GM19023 (cell line): ENCODE measurements around the gene RGS14.

Source experiments
- ATAC-seq: cut with Tn5 transposase; IDR thresholded peaks from one replicate; pipeline ENCODE4 v1.9.1; 2021; ENCODE audit warnings: mild to moderate bottlenecking, moderate library complexity; ENCODE audit not compliant: unreplicated experiment

Gene RGS14, protein sequence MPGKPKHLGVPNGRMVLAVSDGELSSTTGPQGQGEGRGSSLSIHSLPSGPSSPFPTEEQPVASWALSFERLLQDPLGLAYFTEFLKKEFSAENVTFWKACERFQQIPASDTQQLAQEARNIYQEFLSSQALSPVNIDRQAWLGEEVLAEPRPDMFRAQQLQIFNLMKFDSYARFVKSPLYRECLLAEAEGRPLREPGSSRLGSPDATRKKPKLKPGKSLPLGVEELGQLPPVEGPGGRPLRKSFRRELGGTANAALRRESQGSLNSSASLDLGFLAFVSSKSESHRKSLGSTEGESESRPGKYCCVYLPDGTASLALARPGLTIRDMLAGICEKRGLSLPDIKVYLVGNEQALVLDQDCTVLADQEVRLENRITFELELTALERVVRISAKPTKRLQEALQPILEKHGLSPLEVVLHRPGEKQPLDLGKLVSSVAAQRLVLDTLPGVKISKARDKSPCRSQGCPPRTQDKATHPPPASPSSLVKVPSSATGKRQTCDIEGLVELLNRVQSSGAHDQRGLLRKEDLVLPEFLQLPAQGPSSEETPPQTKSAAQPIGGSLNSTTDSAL

DNA sequence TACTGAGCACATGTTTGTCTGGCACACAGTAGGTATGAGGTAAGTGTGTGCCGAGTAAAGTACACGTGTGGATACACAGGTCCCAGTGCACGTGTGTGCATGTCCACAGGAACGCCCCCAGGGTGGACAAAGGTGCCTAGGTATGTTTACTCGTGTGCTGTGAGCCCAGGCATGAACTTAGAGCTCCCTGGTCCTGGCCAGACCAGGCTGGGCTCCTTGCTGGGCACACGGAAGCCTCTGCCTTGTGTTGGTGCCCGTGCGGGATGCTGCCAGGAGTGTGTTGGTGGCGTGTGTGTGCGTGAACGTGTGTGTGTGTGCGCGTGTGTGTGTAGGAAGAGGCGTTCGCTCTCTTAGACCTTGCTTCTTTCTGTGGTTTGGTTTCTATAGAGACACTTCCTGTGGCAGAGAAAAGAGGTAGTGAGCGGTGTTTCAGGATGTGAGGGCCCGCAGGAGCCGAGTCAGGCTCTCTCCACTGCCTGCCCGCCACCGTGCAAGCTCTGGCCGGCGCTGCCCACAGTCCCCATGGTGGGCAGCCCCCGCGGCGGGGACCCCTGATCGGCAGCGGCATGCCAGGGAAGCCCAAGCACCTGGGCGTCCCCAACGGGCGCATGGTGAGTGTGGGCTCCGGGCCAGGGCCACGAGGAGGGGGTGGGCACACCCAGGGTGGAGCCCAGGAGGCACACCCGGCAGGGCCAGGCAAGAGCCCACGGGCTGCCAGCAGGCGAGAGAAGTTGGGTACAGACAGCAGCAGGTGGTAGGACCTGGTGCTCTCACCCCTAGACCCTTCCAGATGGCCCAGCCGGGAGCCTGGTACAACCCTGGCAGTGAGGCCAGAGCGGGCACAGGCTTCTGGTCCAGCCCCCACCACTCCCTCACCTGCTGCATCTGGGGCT, at the start of gene RGS14:
Gene RGS14 (plus strand): TSS at position 466 of the 893 bp plus-strand sequence. CDS start 101 bp downstream, at position 567.
- ATAC-seq = peak; percentile 89

DNA sequence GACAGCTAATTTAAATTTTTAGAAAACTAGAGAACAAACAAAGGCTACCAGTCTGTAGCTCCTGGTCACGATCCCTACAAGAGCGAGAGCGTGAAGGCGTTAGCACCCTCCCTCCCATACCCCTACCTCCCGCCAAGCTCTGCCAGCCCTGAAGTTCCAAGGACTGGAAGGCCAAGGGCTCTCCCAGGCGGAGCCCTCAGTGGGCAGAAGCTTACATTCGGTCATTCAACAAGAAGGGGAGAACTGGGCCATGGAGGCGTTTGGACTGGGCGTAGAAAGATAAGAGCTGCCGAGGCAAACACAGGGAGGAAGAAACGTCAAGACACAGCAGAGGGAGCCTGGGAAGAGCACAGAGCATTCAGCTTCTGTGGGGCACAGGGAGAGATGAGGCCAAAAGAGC, 49.0 kb upstream of the RGS14 start:
- ATAC-seq = no peak

DNA sequence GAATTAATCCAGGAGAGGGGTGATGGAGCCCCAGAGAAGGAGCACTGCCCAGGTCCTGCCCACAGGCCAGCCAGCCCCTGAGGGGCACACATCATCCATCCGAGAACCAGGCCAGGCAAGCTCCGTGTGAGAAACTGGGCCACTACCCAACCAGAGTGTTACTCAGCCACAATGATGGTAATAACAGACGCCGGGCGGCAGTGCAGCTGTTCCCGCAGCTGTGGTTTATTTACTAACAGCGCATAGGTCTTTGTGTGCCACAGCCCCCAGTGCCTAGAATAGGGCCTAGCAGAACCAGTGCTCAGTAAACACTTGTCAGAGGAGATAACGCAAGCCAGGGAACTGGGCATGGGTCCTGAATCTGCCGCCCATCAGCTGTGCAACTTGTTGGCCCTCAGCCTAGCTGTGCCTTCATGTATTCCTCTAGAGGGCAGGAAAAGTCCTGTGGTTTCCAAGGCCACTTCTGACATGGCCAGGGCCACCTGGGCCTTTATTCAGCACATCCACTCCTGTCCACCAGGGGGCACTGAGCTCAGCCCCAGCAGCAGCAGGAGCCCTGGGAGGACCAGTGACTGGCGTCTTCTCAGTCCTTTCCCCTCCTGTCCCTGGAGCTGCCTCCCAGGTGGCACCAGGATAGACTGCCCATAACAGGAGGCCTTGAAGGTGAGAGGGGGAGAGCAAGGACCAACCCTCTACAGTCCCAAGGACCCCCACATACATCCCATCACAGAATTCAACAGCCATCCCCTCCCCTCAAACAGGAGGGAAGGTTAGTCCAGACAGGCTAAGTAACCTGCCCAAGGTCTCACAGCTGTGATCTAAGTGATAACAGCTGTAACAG, 48.2 kb upstream of the RGS14 start:
- ATAC-seq = no peak

DNA sequence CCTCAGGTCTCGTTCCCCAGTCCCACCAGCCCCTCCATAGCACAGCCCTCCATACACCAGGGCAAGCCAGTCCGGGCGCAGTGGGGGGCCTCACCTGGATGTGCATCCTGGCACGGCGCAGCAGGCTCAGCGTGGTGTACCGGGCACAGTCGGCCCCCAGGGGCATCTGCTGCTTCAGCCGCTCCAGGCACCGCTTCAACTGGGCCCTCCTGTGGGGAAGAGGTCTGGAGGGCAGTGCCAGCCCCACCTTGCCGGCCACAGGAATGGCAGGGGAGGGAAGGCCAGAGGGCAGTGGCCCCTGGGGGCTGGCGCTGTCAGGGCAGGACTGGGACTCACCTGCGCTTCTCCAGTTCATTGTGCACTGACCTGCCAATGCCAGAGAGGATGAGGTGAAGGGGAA, 47.4 kb upstream of the RGS14 start:
- ATAC-seq = no peak

DNA sequence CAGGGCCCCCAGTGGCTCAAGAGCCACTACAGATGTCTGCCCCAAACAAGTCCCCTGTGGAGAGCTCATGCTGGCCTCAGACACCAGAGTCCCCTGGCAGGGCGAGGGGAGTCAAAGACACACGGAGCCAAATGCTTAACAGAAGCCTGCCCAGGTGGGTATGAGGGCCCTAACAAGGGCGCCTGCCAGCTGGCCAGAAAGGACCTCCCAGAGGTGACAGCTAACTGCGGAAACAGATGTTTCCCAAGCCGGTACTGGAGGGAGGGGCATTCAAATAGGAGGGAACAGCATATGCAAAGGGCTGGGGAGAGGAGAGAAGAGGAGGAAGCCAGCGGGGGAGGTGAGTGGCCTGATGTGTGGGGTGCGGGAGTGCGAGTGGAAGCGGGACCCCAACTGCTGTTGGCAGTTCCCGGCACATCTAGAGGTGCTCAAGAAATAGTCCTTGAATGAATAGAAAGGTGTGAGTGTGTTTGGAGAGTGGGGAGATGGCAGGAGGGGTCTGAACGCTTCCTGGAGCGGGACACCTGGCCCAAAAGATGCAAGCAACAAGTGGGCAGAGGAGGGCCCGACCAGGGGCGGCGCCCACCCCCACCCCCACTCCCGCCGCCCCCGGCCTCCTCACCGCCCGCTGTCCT, 46.9 kb upstream of the RGS14 start:
- no peak for ATAC-seq

DNA sequence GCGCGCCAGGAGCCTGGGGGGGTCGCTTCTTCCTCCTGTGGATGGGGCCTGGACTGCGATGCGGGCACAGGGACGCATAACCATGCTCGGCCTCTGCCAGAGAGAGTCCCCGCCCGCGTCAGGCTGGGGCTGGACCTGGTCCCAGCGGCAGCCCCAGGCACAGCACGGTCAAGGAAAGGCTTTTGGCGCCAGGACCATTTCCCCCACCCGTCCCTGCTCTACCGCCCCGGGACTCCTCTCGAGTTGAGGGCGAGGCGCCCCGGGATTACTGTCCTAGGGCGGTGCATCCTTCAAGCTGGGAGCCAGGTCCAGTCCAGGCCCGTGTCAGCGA, 46.4 kb upstream of the RGS14 start:
- no peak for ATAC-seq

DNA sequence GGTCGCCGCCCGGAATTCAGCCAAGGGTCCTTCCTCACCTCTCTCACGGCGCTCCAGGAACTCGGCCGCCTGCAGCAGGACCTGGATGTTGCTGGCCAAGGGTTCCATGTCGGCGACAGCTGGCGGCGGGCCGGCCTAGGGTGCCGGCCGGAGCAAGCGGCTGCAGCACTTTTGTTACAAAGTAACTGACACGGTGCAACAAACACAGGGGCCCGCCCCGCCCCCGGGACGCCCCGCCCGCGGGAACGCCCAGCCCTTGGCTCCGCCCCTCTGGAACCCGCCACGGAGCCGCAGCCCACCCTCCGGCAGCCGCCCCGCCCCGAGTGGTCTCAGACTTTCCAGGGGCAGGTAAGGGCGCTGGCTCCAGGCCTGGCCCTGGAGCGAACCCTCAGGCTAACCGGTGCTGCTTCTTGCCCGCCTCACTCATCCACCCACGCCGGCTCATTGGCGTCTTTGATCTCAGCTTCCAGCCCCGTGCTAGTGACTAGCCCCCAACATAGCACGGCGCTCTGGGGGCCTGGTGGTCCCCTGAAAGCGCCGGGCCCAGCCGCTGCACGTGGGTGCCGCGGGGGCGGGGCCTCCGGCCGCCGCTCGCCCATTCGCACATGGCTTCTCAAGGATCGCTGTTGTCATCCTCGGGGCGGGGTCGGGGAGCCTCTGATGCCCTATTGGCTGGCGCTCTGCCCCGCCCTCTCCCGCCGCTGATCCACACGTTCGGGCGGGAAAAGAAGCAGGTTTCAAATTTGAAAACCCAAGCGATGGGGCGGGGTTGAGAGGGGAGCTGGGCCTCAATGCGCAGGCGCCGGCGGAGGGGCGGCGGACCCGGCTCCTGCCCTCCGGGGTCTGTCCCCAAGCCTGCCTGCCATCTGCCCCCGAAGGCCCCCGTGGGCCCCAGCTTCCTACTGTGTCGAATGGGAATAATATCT, 45.7 kb upstream of the RGS14 start, which contains the start of gene MXD3:
Gene MXD3 (minus strand): TSS at position 176 of the 926 bp plus-strand sequence. CDS start 68 bp downstream, at position 108.
- ATAC-seq = peak; percentile 82

DNA sequence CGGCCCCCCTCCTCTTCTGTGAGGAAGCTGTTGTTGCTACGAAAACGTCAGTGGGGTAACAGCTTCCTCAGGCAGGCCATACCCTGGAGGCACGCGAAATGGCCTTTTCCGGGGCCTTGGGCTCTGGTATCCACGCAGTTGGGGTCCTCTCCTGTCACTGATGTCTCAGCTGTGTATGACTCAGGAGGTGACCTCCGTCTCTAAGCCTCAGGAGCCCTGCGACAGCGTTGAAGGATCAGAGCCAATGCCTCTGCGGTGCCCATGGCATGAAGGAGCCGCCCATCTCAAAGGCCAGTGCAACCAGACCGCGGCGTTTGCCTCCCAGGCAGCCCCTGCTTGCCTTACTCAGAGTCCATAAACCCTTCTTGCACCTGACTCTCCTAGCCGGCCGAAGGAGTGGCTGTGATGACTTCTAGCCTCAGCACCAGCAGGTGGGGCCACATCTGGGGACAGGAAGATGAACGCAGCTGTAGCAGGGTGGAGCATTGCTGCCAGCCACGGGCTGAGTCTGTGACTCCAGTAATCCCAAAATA, 45.0 kb upstream of the RGS14 start:
- ATAC-seq = peak; percentile 15

DNA sequence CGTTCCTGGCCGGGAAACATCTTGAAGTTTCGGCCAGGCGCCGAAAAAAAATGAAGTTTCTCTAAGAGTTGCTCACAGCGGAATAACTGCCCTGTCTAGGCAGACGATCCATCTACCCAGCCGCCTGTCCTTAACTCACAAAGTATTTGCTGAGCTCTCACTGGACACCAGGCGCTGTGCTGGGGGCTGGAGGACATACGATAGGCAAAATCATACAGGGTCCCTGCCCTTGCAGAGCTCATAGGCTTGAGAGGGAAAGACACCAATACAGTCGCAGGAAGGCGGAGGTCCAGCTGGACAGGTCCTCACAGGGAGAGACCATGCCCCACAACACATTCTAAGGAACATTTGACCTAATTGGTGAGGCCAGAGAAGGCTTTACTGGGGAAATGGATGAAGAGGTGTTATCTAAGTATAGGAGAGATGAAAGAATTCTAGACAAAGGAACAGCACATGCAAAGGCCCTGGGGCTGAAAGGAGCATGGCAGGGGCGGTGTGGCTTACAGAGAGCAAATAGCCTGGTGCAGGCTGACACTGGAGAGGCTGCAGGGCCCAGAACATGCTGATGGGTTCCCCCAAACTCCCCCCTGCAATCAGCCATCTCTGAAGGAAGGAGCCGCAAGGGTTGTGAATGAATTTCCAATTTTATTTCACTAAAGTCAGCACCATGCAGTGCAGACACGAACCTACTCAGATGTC, 44.0 kb upstream of the RGS14 start:
- no peak for ATAC-seq

DNA sequence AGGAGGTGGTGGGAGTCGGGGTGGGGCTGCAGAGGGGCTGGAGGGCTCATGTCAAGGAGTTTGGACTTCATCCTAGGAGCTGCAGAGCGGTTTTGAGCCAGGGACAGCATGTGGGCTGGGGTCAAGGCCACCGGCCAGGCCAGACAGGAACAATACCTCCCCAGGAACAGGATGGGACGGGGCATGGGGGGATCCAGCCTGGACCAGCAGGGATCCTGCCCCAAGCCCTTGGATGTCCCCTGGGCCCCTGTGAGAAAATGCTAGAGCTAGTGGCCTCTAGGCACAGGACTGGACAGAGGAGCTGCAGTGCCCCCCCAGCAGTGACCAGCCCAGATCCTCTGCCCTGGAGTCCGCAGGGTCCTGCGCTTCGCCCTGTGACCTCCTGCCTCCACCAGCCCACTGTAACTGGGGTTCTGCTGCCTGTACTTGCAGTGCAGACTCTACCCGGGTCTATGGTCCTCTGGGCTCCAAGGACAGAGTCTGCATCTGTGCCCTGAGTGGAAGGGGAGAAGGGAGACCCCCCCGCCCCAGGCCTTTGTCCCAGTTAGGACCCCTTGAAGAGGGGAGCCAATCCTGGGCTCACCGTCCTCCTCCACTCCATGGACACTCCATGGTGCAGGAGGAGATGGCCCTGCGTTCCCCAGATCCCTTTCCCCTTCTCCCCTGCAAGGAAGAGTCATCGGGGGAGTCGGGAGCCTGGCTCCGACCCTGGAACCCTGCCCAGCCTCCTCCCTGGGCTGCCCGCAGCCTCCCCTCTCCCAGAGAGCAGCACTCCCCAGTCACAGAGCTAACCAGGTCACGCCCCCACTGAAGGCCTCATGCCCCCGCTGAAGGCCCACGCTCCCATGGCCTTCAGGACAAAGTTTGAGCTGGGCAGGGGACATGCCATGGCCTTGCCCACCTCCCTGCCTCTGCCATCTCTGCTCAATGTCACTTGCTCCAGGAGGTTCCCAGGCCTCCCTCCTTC, 43.1 kb upstream of the RGS14 start:
- no peak for ATAC-seq

DNA sequence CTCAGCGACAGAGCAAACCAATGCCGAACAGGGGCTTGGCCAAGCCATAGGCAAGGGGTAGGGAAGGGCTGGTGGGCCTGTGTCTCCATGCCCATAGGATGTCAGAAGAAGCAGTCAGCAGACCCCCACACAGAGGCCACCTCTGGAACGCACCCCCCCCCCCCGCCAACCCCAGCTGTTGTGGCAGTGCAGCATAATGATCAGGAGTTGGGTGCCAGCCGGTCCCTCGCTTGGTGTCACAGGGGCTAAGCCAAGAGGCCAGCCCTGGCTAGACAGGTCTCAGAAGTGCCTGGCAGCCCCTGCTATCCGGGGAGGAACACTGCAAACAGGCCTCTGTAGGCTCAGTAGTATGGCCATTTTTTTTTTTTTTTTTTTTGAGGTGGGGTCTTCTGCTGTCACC, 42.3 kb upstream of the RGS14 start:
- no peak for ATAC-seq

DNA sequence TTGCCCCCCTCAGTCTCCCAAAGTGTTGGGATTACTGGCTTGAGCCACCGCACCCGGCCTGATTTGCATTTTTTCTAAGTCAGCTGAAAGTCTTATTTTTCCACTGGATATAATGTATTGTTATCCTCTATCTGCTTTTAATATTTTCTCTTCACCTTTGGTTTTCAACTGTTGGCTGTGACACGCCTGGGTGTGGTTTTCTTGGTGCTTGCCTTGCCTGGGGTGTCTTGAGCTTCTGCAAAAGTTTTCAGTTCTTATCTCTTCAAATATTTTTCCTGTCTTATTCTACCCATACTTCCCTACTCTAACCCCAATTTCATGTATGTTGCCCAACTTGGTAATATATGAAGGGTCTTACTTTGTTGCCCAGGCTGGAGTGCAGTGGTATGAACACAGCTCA, 41.7 kb upstream of the RGS14 start:
- ATAC-seq = no peak

DNA sequence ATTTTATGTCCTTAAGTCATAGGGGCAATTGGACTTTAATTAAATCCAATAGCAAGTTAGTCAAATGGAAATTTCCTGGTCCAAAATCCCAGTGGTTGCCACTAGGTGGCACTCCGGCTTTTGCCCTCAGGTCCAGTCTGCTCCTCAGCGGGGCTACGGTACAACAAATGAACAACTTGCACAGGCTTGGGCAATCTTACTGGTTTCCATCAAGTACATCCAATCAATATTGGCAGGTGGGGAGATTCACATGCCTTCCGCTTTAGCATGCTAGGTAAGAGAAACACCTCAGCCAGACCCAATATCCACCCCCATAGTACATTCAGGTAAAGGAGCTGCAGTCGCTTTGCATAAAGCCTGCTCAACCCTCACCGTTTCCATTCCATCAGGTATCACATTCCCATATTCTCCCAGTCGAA, 39.8 kb upstream of the RGS14 start:
- no peak for ATAC-seq

DNA sequence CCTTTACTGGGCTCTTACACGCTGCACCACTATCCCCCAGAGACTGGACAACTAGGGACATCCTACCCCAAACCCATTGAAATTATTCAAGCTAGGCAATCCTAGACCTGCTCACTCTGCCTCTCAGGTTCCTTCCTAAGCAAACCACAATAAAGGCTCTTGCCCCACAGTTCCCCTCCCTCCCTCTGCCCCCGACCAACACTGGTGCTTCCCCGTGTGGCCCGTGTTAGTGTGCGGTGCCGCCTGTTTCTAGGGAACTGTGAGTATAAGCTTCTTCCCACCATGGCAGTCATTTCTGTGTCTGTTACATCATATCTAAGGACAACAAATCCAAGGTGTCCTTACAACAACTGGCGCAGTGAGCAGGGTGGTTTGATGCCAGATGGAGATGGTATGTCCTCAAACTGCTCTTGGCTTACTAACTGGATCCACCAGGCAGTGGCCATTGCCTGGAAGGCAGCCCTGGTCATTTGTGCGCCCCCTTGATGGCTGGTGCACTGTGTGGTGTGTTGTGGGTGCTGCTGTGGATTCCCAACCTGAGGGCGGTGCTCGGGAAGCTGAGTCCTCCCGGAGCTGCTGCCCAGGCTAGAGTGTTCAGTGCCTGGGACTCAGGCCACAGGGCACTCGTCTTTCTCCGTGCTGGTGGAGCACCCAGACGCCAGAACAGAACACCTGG, 37.7 kb upstream of the RGS14 start:
- no peak for ATAC-seq

DNA sequence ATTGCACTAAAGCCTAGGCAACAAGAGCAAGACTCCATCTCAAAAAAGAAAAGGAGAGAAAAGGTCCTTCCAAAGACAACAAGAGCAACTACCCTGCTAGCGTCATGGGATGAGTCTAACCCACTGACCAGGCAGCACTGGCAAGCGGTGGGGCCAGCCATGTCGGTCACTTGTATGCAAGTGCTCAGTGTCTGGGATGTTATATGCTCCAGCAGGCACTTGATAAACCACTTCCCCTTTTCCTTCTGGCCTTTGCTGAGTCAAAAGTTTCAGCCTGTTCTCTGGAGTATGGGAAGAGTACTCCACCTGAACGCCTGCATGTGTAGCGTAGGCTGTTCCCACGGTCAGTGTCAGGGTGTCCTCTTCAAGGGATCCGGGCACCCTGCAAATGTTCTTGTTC, 36.8 kb upstream of the RGS14 start:
- no peak for ATAC-seq

DNA sequence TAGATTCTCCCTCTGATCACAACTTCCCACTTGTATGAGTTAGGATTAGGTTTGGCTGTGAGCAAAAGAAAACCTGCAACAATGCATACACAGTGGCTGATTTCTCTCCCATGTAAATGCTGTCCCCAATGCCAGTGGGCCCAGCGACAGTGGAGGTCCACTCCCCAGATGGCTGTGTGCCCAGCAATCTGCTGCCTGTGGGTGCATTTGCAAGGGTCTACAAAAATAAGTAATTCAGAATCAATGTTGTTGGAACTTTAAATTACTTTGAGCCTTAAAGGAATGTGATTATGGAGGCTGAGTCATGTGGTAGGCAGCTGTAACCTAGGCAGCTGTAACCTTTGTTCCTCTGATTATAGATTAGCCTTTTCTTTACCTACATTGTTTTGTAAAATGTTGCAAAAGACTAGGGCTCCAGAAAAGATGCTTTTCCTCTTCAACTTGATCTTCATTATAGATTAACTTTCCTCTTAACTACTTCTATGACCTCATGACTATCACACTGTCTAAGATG, 31.8 kb upstream of the RGS14 start:
- no peak for ATAC-seq
